HepG2 (cell line): ENCODE data around the gene DUSP12. TPM values are rescaled to one million over a fixed set of nuclear protein-coding genes. Genes with fewer than 3 reads are reported as not detected.
A peak's percentile ranks its signal among the peaks of the same experiment; 100 is the strongest.

Experiments
- ADNP ChIP-seq: sonication (generic); formaldehyde crosslinking; IDR thresholded peaks from 2 replicates; pipeline ENCODE4 v1.4.0; 2020; ENCODE audit warnings: missing genetic modification reagents
- ARID3A ChIP-seq: IDR thresholded peaks from 2 replicates; pipeline ENCODE4 v1.6.1; 2012; ENCODE audit warnings: low read depth, low read length, improper control_type of control experiment
- CEBPG ChIP-seq: IDR thresholded peaks from 2 replicates; pipeline ENCODE4 v1.6.1; 2016
- FOXO1 ChIP-seq: sonication (generic); formaldehyde crosslinking; IDR thresholded peaks from 2 replicates; pipeline ENCODE4 v1.4.0; 2020; ENCODE audit warnings: missing genetic modification reagents
- KAT8 ChIP-seq: IDR thresholded peaks from 2 replicates; pipeline ENCODE4 v1.6.1; 2016; ENCODE audit warnings: missing genetic modification reagents, missing compliant biosample characterization
- KDM1A ChIP-seq: IDR thresholded peaks from 2 replicates; pipeline ENCODE4 v1.6.1; 2016; ENCODE audit warnings: missing compliant biosample characterization
- MIER3 ChIP-seq: IDR thresholded peaks from 2 replicates; pipeline ENCODE4 v1.6.1; 2016; ENCODE audit warnings: missing compliant biosample characterization, borderline replicate concordance
- MLX ChIP-seq: IDR thresholded peaks from 2 replicates; pipeline ENCODE4 v1.6.1; 2016
- MXD3 ChIP-seq: IDR thresholded peaks from 2 replicates; pipeline ENCODE4 v1.6.1; 2016; ENCODE audit warnings: mild to moderate bottlenecking, missing biosample characterization, missing genetic modification reagents
- MXD4 ChIP-seq: IDR thresholded peaks from 2 replicates; pipeline ENCODE4 v1.6.1; 2016; ENCODE audit warnings: mild to moderate bottlenecking, missing biosample characterization, missing genetic modification reagents
- NR2F2 ChIP-seq: IDR thresholded peaks from 2 replicates; pipeline ENCODE4 v1.6.1; 2012; ENCODE audit warnings: low read depth, inconsistent platforms, borderline replicate concordance
- SATB2 ChIP-seq: sonication (generic); formaldehyde crosslinking; IDR thresholded peaks from 2 replicates; pipeline ENCODE4 v1.5.0; 2020; ENCODE audit warnings: missing genetic modification reagents
- SKI ChIP-seq: fragments of 450-650 bp; IDR thresholded peaks from one replicate; pipeline ENCODE4 v1.6.1; 2018; ENCODE audit warnings: mild to moderate bottlenecking; ENCODE audit not compliant: partially characterized antibody
- SMAD3 ChIP-seq: sonication (generic); formaldehyde crosslinking; IDR thresholded peaks from 2 replicates; pipeline ENCODE4 v1.4.0; 2020; ENCODE audit warnings: missing genetic modification reagents
- SSRP1 ChIP-seq: IDR thresholded peaks from 2 replicates; pipeline ENCODE4 v1.6.1; 2016; ENCODE audit warnings: control low read depth
- STAT6 ChIP-seq: sonication (generic); formaldehyde crosslinking; IDR thresholded peaks from 2 replicates; pipeline ENCODE4 v1.4.0; 2020; ENCODE audit warnings: missing genetic modification reagents, mild to moderate bottlenecking, borderline replicate concordance
- TAF15 ChIP-seq: fragments of 200-400 bp; formaldehyde crosslinking; IDR thresholded peaks from one replicate; pipeline ENCODE4 v1.6.1; 2018; ENCODE audit warnings: mild to moderate bottlenecking, low read depth, low read length; ENCODE audit not compliant: poor library complexity, severe bottlenecking
- TRIM24 ChIP-seq: sonication (generic); formaldehyde crosslinking; IDR thresholded peaks from 2 replicates; pipeline ENCODE4 v1.8.0; 2022; ENCODE audit warnings: mild to moderate bottlenecking, missing genetic modification reagents
- U2AF2 ChIP-seq: fragments of 200-400 bp; formaldehyde crosslinking; IDR thresholded peaks from 2 replicates; pipeline ENCODE4 v1.6.1; 2017; ENCODE audit warnings: low read depth, mild to moderate bottlenecking, low read length
- ZBTB7B ChIP-seq: sonication (generic); formaldehyde crosslinking; IDR thresholded peaks from 2 replicates; pipeline ENCODE4 v1.4.0; 2020; ENCODE audit warnings: missing genetic modification reagents
- ZGPAT ChIP-seq: IDR thresholded peaks from 2 replicates; pipeline ENCODE4 v1.6.1; 2016; ENCODE audit warnings: mild to moderate bottlenecking
- ZNF597 ChIP-seq: sonication (generic); formaldehyde crosslinking; IDR thresholded peaks from 2 replicates; pipeline ENCODE4 v1.5.0; 2020; ENCODE audit warnings: missing genetic modification reagents
- ZNF629 ChIP-seq: sonication (generic); formaldehyde crosslinking; conservative IDR thresholded peaks from 2 replicates; pipeline ENCODE4 v1.5.0; 2020; ENCODE audit warnings: missing genetic modification reagents
- ZNF644 ChIP-seq: IDR thresholded peaks from 2 replicates; pipeline ENCODE4 v1.6.1; 2016; ENCODE audit warnings: low read depth
- ZNF749 ChIP-seq: sonication (generic); formaldehyde crosslinking; IDR thresholded peaks from 2 replicates; pipeline ENCODE4 v1.8.0; 2022; ENCODE audit warnings: mild to moderate bottlenecking, missing genetic modification reagents, moderate library complexity, borderline replicate concordance
- polyA plus RNA-seq, 8 experiments: library from polyadenylated mRNA; depleted of rRNA in 3 of 8; stranded (reverse) in 7 of 8; unstranded in 1 of 8; fragments of >200 nt; fragmentation: Illumina TruSeq in 4 of 8; extraction: Trizol in 4 of 8; gene quantifications; 2 replicates each; pipeline versions ENCODE4 v1.2.1 to v1.2.3, GENCODE V29; 2011 to 2016; ENCODE audit warnings: low read depth in 4 of 8, missing spikeins in 1 of 8, mixed read lengths in 1 of 8; ENCODE audit not compliant: insufficient read depth in 1 of 8
- total RNA-seq, 5 experiments: library from RNA; depleted of rRNA; stranded (reverse); fragments of >200 nt; fragmentation: Illumina TruSeq; extraction: Trizol; gene quantifications; 2 replicates each; pipeline ENCODE4 v1.2.3, GENCODE V29; 2016; ENCODE audit warnings: low read depth in 1 of 5

The DUSP12 gene
- total and polyA plus RNA-seq, 2 of the 13 experiments (the other 11 are each of a cell fraction or from before 2014, with no cell fraction given), result 36.7 to 37.1 TPM

- TF ChIP-seq CEBPG (CRISPR knock-in tag) (peak; percentile 58; the same call in 1 of the 2 replicates), ZGPAT (CRISPR knock-in tag) (peak; percentile 80), ZBTB7B (CRISPR knock-in tag) (peak; percentile 46; the same call in 1 of the 2 replicates), SATB2 (no peak), FOXO1 (CRISPR knock-in tag) (peak; percentile 92), ARID3A (peak; percentile 60; the same call in 1 of the 2 replicates), MIER3 (CRISPR knock-in tag) (peak; percentile 70; the same call in 1 of the 2 replicates), TAF15 (no peak), ZNF644 (CRISPR knock-in tag) (peak; percentile 97), ZNF597 (CRISPR knock-in tag) (no peak), MXD3 (CRISPR knock-in tag) (no peak), KDM1A (CRISPR knock-in tag) (peak; percentile 83), SKI (peak; percentile 98), ZNF749 (CRISPR knock-in tag) (no peak), MXD4 (CRISPR knock-in tag) (no peak), ZNF629 (CRISPR knock-in tag) (peak; percentile 59; the same call in 1 of the 2 replicates), TRIM24 (CRISPR knock-in tag) (no peak), ADNP (peak; percentile 96), MLX (CRISPR knock-in tag) (peak; percentile 67; the same call in 1 of the 2 replicates), U2AF2 (no peak), KAT8 (CRISPR knock-in tag) (peak; percentile 79; the same call in 1 of the 2 replicates), NR2F2 (no peak), SSRP1 (0 out of 2 replicates have a peak, but pooled peaks have one; percentile 58), SMAD3 (0 out of 2 replicates have a peak, but pooled peaks have one; percentile 63), STAT6 (0 out of 2 replicates have a peak, but pooled peaks have one; percentile 51)
Measured at GRCh38 chr1:161702250-161702649, 47.3 kb upstream of the DUSP12 start (continued).
